HepG2 (cell line): ENCODE results near the gene EPS8. TPM values are rescaled to one million over a fixed set of nuclear protein-coding genes. Genes with fewer than 3 reads are reported as not detected.

Experiments
- ATAC-seq: fragments of 200-7000 bp; cut with Tn5 transposase; 3 replicates; pipeline ENCODE4 v1.9.1; 2020; ENCODE audit warnings: mild to moderate bottlenecking, moderate library complexity
- BruUV-seq: library from RNA; stranded (reverse); fragments of 400-500 nt; replicated peaks from 2 replicates; lab custom pipeline; 2021; lab: Mats Ljungman, UMichigan
- CTCF ChIA-PET: fragments of 300-600 bp; formaldehyde crosslinking; extraction: SDS; loops from one replicate; lab custom pipeline; 2021; ENCODE audit warnings: low total read pairs, inconsistent platforms, low intra/inter-chr PET ratio; lab: Yijun Ruan, JAX
- POLR2A ChIA-PET: fragments of 350-600 bp; sonication (Branson Sonifier 250); formaldehyde crosslinking; loops from one replicate; lab custom pipeline; 2020; ENCODE audit warnings: antibody characterized with exemption, inconsistent platforms; lab: Yijun Ruan, JAX
- DNase-seq: peaks from one replicate; pipeline ENCODE4 v3.0.0-alpha.2; 2015; ENCODE audit warnings: low spot score
- FAIRE-seq: peaks from 3 replicates; lab custom pipeline; 2011; peaks lifted over from hg19 to GRCh38; lab: Jason Lieb, UNC
- H2AFZ ChIP-seq: one replicate; pipeline ENCODE4 v1.6.1; 2011; ENCODE audit warnings: low read length, inconsistent platforms
- H3K27ac ChIP-seq: fragments of 300-600 bp; 3 replicates; pipeline ENCODE4 v1.8.0; 2011; ENCODE audit warnings: mixed run types, mild to moderate bottlenecking, mixed read lengths, low read length, inconsistent platforms; ENCODE audit not compliant: insufficient read depth; ENCODE audit errors: extremely low read length
- H3K27me3 ChIP-seq, 2 experiments: fragments of 200-600 bp in 1 of 2; 2 replicates in 1 of 2; 3 replicates in 1 of 2; pipeline versions ENCODE4 v1.6.0 to v1.8.0; 2011; ENCODE audit warnings: low read length in 2 of 2, mild to moderate bottlenecking in 2 of 2, moderate library complexity in 2 of 2, inconsistent platforms in 1 of 2; ENCODE audit not compliant: insufficient read depth in 2 of 2, control insufficient read depth in 1 of 2
- H3K36me3 ChIP-seq, 2 experiments: fragments of 200-600 bp in 1 of 2; replicated peaks in 1 of 2; 2 replicates in 1 of 2; 3 replicates in 1 of 2; pipeline versions ENCODE4 v1.5.1 to v1.8.0; 2011; ENCODE audit warnings: low read length in 2 of 2, inconsistent platforms in 1 of 2; ENCODE audit not compliant: insufficient read depth in 2 of 2, control insufficient read depth in 1 of 2
- H3K4me1 ChIP-seq: 2 replicates; pipeline ENCODE4 v1.5.1; 2012; ENCODE audit warnings: low read length, inconsistent platforms; ENCODE audit not compliant: insufficient read depth
- H3K4me2 ChIP-seq: 2 replicates; pipeline ENCODE4 v1.6.0; 2011; ENCODE audit warnings: low read depth, low read length, inconsistent platforms
- H3K4me3 ChIP-seq, 3 experiments: fragments of 200-600 bp in 1 of 3; sonication (generic), shearing (Covaris generic) in 1 of 3; replicated peaks in 1 of 3; 2 replicates each; pipeline ENCODE4 v1.5.1; 2011 to 2016; ENCODE audit warnings: low read length in 3 of 3, inconsistent platforms in 2 of 3, low read depth in 2 of 3, mild to moderate bottlenecking in 2 of 3, control low read depth in 1 of 3, mixed read lengths in 1 of 3; ENCODE audit not compliant: insufficient read depth in 1 of 3
- H3K79me2 ChIP-seq: one replicate; pipeline ENCODE4 v1.6.1; 2011; ENCODE audit warnings: low read length, inconsistent platforms; ENCODE audit not compliant: insufficient read depth
- H3K9ac ChIP-seq: 2 replicates; pipeline ENCODE4 v1.6.0; 2011; ENCODE audit warnings: mild to moderate bottlenecking, low read depth, low read length, inconsistent platforms; ENCODE audit not compliant: insufficient read depth
- H3K9me3 ChIP-seq: 2 replicates; pipeline ENCODE4 v1.5.1; 2012; ENCODE audit warnings: mild to moderate bottlenecking, low read length
- H4K20me1 ChIP-seq: 2 replicates; pipeline ENCODE4 v1.6.0; 2011; ENCODE audit warnings: inconsistent platforms, mild to moderate bottlenecking, low read length, moderate library complexity; ENCODE audit not compliant: insufficient read depth
- FOXK2 ChIP-seq: fragments of 450-650 bp; IDR thresholded peaks from 2 replicates; pipeline ENCODE4 v1.6.1; 2016
- IRX3 ChIP-seq: sonication (generic); formaldehyde crosslinking; IDR thresholded peaks from 2 replicates; pipeline ENCODE4 v1.8.1; 2023; ENCODE audit warnings: mild to moderate bottlenecking, low read depth, missing genetic modification reagents, borderline replicate concordance
- RBAK ChIP-seq: sonication (generic); formaldehyde crosslinking; IDR thresholded peaks from 2 replicates; pipeline ENCODE4 v1.5.1; 2020; ENCODE audit warnings: mild to moderate bottlenecking, missing genetic modification reagents
- RXRA ChIP-seq: sonication (generic); formaldehyde crosslinking; IDR thresholded peaks from 2 replicates; pipeline ENCODE4 v1.5.1; 2020; ENCODE audit warnings: missing genetic modification reagents
- SNAPC2 ChIP-seq: sonication (generic); formaldehyde crosslinking; IDR thresholded peaks from 2 replicates; pipeline ENCODE4 v1.8.1; 2022; ENCODE audit warnings: mild to moderate bottlenecking, missing genetic modification reagents
- YEATS2 ChIP-seq: sonication (generic); formaldehyde crosslinking; IDR thresholded peaks from 2 replicates; pipeline ENCODE4 v1.4.0; 2020; ENCODE audit warnings: missing genetic modification reagents, borderline replicate concordance
- ZBTB3 ChIP-seq: sonication (generic); formaldehyde crosslinking; IDR thresholded peaks from 2 replicates; pipeline ENCODE4 v1.4.0; 2020; ENCODE audit warnings: low read depth, mild to moderate bottlenecking, moderate library complexity, missing genetic modification reagents, borderline replicate concordance
- ZNF101 ChIP-seq: sonication (generic); formaldehyde crosslinking; IDR thresholded peaks from 2 replicates; pipeline ENCODE4 v1.4.0; 2020; ENCODE audit warnings: mild to moderate bottlenecking, low read depth, missing genetic modification reagents, borderline replicate concordance
- ZNF543 ChIP-seq: sonication (generic); formaldehyde crosslinking; IDR thresholded peaks from 2 replicates; pipeline ENCODE4 v1.4.0; 2020; ENCODE audit warnings: mild to moderate bottlenecking, missing genetic modification reagents
- WGBS: methylation state at CpG from one replicate; pipeline ENCODE4 v1.1.6; 2017; ENCODE audit warnings: low lambda C conversion rate; 5-methylcytosine and 5-hydroxymethylcytosine counted together
- in situ Hi-C: cut with HindIII; loops from 2 replicates; pipeline ENCODE4 v1.10.0; 2017; ENCODE audit warnings: low pct_unique_long_range_greater_than_20kb; ENCODE audit not compliant: extremely low pct_ligation_motif_present
- intact Hi-C: fragments of 100-400 bp; cut with micrococcal nuclease; formaldehyde crosslinking; loops from one replicate; pipeline ENCODE4 v1.10.0; 2022; ENCODE audit not compliant: unreplicated experiment
- polyA plus RNA-seq, 8 experiments: library from polyadenylated mRNA; depleted of rRNA in 3 of 8; stranded (reverse) in 7 of 8; unstranded in 1 of 8; fragments of >200 nt; fragmentation: Illumina TruSeq in 4 of 8; extraction: Trizol in 4 of 8; gene quantifications; 2 replicates each; pipeline versions ENCODE4 v1.2.1 to v1.2.3, GENCODE V29; 2011 to 2016; ENCODE audit warnings: low read depth in 4 of 8, missing spikeins in 1 of 8, mixed read lengths in 1 of 8; ENCODE audit not compliant: insufficient read depth in 1 of 8
- total RNA-seq, 5 experiments: library from RNA; depleted of rRNA; stranded (reverse); fragments of >200 nt; fragmentation: Illumina TruSeq; extraction: Trizol; gene quantifications; 2 replicates each; pipeline ENCODE4 v1.2.3, GENCODE V29; 2016; ENCODE audit warnings: low read depth in 1 of 5
- TF ChIP-seq, protein P1 (sequence below): sonication (generic); formaldehyde crosslinking; IDR thresholded peaks from 2 replicates; pipeline ENCODE4 v1.4.0; 2020; ENCODE audit warnings: missing genetic modification reagents

EPS8 gene
- total and polyA plus RNA-seq, 2 of the 13 experiments (the other 11 are each of a cell fraction or from before 2014, with no cell fraction given): 37.1 to 43.4 TPM

DNA sequence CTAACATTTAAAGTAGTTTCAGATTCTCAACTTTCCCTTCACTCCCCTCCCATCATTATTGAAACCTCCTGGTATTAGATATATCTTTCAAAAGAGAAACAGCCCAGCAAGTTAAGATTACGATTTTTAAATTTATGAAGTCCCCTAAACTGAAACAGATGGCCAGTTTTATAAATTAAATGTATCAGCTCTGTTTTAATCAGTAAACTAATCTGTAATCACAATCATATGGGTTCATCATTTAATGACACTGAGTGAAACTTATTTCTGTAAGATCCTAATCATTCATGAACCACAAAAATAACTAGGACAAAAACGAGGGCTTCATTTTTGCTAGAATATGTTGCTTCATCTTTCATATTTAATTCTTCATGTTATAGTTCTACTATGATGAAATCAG is 137.8 kb downstream of the EPS8 start (continued):
- TF ChIP-seq, protein P1, sequence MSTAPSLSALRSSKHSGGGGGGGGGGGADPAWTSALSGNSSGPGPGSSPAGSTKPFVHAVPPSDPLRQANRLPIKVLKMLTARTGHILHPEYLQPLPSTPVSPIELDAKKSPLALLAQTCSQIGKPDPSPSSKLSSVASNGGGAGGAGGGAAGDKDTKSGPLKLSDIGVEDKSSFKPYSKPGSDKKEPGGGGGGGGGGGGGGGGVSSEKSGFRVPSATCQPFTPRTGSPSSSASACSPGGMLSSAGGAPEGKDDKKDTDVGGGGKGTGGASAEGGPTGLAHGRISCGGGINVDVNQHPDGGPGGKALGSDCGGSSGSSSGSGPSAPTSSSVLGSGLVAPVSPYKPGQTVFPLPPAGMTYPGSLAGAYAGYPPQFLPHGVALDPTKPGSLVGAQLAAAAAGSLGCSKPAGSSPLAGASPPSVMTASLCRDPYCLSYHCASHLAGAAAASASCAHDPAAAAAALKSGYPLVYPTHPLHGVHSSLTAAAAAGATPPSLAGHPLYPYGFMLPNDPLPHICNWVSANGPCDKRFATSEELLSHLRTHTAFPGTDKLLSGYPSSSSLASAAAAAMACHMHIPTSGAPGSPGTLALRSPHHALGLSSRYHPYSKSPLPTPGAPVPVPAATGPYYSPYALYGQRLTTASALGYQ (CRISPR knock-in tag): no peak
- TF ChIP-seq IRX3 (CRISPR knock-in tag) (no peak), ZBTB3 (CRISPR knock-in tag) (no peak), ZNF101 (CRISPR knock-in tag) (no peak), ZNF543 (no peak), SNAPC2 (CRISPR knock-in tag) (no peak), YEATS2 (no peak)

DNA sequence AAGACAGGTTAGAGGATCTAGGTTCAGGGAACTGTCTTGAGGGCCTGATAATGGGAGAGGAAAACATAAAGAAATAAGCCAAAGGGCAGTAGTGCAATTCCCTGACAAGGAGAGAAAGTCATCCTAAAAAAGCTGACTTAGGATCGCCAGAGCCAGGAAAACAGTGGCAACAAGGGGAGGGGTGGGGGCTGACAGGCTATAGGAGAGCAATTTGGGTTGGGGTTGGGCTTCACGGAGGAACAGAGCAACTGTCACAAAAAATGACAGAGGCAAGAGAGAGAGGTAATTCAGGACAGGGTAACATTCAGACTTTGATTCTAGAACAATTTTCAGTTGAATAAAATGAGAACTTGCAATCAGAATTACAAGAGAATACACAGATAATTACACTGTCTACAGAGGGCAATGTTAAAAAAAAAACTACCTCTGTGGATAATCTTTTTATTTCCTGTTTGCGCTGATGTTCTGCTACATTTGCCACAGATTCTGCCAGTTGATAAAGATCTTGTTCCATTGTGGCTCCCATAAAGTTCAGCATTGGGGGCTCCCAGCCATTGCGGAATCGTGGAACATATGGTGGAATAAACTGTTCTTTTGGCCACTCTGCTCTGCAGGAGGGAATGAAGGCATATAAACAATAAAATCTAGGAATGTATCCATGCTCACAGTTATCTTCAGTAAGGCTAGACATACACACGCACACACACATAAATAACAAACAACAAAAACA is 138.6 kb downstream of the EPS8 start:
- 96% methylated on average over 6 of the region's 6 CpGs for WGBS
- DNase-seq (no peak), ATAC-seq (no peak), FAIRE-seq (no peak)
- no peaks in the 10 kb centered on the region for H3K4me1 ChIP-seq
- no peak overlapping the region for H3K4me3 ChIP-seq
- H3K9me3 ChIP-seq: no peaks in the 10 kb centered on the region
- H3K27ac ChIP-seq: no peak overlapping the region
- TF ChIP-seq FOXK2: no peak
- no peak for TF ChIP-seq RBAK (CRISPR knock-in tag)
- no peak for TF ChIP-seq RXRA
- H3K36me3 ChIP-seq: peaks cover 6 to 41% of the 10 kb centered on the region in 2 experiments
- no peaks in the 10 kb centered on the region for H3K79me2 ChIP-seq
- no peaks in the 10 kb centered on the region; a peak in 1 of 5 replicates for H3K27me3 ChIP-seq
- in situ Hi-C loops (no loop called here), intact Hi-C loops (no loop called here)
- no peaks in the 10 kb centered on the region for H4K20me1 ChIP-seq
- H3K9ac ChIP-seq: no peak overlapping the region
- ChIA-PET POLR2A (no interaction called here), CTCF (no interaction called here)
- no peak overlapping the region for H3K4me2 ChIP-seq
- BruUV-seq: no TSS peak
- no peak overlapping the region for H2AFZ ChIP-seq
